Breast epithelium (tissue), 3 donors: ENCODE data around the gene CAB39.

Experiments
- CTCF ChIP-seq, 3 donors: fragments of 450-650 bp; IDR thresholded peaks; one replicate each; pipeline ENCODE4 v1.5.1; 2016 to 2017; ENCODE audit warnings: antibody characterized with exemption in 3 of 3, mild to moderate bottlenecking in 3 of 3, moderate library complexity in 3 of 3
- POLR2A ChIP-seq: fragments of 450-650 bp; IDR thresholded peaks from one replicate; pipeline ENCODE4 v1.6.1; 2016; ENCODE audit warnings: antibody characterized with exemption, mild to moderate bottlenecking, moderate library complexity

- no peak for TF ChIP-seq POLR2A
- no peak for TF ChIP-seq CTCF (IDR thresholded peaks at IDR 0.05)
Observed at GRCh38 chr2:230795856-230796255, 83.2 kb downstream of the CAB39 start.
